SW480 (cell line): ENCODE data around the gene IFITM2.
A peak's percentile ranks its signal among the peaks of the same experiment; 100 is the strongest.
"Not testable (repeated sequence)": the region's sequence is repeated elsewhere in the genome, so short reads cannot be mapped to it uniquely, and the experiment has no call there.

Experiments
- DNase-seq: peaks from one replicate; pipeline ENCODE4 v3.0.0-alpha.2; 2016; ENCODE audit warnings: low spot score

IFITM2 gene

DNA sequence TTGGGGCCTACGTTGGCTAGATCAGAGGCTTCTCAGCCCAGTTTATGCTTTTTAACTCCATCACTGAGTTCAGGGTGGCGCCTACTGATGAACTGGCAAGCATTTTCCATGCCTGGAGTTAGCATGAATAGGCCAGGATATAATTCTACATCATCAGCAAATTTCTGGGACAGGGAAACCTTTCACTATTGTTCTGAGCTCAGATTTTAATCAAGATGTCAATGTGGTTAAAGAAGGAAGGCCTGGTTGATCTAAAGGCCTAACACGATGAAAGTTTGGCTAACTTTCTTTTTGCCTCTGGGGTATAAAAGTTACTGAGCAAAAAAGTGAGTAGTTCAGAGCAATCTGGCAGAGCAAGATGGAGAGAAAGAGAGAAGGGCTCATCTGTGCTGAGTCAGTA, 34.7 kb downstream of the IFITM2 start:
- no peak for DNase-seq

DNA sequence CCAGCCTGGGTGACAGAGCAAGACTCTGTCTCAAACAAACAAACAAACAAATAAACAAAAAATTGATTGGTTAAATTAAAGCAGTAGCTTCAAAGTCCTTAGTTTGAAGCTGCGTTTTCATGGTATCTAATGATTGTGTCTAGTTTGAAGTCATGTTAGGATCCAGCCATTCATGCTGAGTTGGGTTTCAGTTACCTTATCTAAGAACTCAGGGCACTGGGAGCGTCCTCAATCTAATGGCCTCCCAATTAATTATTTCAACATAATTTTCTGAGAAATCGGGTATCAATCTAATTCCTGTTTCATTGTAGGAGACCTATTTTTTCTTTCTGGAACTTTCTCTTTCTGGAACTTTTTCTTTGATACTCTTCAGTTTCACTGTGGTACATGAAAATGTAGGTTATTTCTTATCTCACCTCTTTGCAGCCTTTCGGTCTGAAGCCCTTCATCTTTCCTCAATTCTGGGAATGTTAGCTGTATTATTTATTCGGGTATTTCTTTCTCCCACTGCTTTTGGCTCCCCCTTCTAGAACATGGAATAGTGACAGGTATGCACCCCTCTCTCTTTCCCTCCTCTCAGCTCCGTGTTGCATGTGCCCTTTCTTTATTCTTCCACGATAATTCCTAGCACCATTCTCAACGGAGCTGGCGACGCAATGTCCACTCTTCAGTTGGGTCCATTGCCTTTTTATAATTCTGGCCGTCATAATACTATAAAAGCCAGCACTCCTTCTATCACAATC, 37.4 kb downstream of the IFITM2 start:
- DNase-seq = no peak

DNA sequence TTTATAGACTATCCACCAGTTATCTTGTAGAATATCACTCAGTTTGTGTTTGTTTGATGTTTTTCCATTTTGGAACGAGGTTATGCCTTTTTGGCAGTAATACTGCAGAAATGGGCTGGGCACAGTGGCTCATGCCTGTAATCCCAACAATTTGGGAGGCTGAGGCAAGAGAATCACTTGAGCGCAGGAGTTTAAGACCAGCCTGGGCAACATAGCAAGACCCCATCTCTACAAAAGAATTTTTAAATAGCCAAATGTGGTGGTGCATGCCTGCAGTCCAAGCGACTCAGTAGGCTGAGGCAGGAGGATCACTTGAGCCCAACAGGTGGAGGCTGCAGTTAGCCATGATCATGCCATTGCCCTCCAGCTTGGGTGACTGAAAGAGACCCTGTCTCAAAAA, 38.9 kb downstream of the IFITM2 start:
- DNase-seq = no peak

DNA sequence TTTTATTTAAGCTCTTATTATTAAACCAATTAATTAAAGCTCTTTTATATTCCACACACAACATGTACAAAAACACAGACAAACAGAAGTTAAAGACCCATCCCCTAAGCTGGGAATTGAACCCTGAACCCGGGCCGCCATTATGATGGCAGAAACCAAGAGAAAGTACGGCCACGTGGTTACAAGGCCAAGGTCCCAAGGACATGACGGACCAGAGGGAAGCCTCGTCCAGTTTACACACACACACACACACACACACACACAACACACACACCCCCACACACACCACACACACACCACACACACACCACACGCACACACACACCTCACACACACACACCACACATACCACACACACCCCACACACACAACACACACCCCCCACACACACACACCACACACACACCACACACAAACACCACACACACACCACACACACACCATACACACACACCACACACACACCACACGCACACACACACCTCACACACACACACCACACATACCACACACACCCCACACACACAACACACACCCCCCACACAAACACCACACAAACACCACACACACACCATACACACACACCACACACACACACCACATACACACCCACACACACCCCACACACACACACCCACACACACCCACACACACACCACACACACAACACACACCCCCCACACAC, 41.8 kb downstream of the IFITM2 start:
- DNase-seq = not testable (repeated sequence)

DNA sequence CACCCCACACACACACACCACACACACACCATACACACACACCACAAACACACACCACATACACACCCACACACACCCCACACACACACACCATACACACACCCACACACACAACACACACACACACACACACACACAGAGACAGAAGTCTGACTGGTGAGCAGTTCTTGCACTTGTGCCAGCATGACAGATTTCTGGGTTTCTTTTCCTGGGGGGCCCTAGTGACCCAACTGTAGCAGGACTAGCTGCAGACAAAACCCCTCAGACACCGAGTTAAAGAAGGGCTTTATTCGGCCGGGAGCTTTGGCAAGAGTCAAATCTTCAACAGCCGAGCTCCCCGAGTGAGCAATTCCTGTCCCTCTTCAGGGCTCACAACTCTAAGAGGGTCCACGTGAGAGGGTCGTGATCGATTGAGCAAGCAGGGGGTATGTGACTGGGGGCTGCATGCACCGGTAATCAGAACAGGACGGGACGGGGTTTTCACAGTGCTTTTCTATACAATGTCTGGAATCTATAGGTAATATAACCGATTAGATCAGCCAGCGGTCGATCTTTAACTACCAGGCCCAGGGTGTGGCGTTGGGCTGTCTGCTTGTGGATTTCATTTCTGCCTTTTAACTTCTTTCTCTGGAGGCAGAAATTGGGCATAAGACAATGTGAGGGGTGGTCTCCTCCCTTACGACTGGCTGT, 42.6 kb downstream of the IFITM2 start:
- DNase-seq = not testable (repeated sequence)

DNA sequence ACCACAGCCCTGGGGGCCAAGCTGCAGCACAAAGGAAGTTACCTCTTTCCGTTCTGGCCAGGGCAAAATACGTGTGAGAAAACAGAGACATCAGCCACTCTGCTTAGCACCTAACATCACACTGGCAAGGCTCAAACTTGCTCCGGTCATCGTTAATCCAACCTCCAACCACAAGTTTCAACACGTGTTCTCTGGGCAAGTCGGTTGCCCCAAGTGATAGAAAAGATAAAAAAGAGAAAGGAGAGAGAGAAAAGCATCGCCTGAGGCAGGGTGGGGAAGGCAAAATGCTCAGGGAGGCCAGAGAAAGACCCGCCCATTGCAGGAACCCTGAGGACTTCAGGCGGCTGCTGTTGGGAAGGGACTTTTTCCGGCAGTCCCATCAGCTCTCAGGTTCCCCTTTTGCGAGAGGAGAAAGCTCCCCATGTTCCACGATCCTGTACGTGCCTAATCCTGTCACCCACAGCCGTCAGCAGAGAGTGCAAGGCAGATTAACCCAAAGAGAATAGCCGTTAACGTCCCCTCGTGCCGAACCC, 43.2 kb downstream of the IFITM2 start:
- no peak for DNase-seq

DNA sequence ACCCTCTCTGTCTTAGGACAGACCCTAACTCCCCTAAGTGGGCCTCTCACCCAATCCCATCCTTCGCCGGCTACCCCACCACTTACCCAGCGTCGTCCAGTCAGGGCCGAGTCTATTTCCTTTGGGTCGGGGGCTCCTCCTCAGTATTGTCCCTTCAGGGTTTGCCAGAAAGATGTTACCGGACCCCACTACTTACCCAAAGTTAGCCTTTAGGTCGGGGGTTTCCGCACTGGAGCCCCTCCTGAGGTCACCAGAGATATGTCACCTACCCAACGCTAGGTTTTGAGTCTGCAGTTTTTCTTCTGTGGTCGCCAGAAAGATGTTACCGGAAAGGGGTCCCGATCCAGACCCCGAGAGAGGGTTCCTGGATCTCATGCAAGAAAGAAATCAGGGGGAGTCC, 43.8 kb downstream of the IFITM2 start:
- DNase-seq = no peak

DNA sequence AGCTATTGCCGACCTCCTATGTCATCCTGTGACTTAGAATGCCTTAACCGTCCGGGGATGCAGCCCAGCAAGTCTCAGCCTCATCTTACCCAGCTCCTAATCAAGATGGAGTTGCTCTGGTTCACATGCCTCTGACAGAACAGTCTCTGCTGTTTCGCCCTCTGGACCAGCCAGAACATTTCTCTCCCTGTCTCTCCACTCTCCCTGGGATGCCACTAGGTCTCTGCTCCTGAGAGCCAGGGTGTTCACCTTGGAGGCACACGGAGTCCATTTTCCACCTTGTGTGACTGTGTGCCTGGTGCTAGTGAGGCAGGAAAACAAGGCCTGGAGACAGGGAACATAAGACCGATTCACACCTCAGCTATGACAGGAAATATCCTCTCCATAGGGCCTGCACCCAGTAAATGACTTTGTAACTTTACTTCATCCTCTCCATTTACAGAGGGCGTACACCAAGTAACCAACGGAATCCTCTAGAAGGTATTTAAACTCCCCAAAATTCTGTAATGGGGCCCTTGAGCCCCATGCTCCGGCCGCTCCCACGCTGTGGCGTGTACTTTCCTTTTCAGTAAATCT, 44.9 kb downstream of the IFITM2 start:
- DNase-seq = no peak

DNA sequence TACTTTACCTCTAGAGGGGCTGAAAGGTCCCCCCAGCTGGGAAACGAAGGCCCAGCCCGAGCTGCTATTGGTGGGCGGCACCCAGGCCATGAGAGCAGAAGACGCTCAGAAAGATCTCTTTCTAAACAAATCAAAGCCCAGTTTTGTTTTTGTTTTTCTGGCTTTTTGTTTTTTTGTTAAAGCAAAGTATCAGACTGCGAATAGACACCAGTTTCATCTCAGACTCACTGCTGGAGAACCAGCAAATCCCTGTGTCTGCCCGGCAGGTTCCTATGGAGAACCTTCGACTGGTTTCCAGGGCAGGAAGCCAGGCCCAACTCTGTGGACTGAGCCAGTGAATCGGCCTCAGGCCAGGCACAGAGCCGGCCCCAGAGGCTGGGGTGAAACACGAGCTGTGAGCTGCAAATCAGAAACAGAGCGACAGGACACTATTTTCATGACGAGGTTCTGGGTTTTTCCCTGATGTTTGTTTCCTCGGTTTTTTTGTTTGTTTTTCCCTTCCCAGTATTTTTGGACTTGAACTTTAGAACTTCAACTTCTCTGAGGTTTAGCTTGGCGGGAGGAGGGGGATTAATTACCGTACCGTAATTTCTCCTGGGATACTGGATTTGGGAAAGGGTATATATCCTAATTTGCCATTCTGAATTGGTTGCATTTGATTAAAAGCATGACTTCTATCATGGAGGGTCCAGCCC, 45.7 kb downstream of the IFITM2 start:
- DNase-seq = no peak

DNA sequence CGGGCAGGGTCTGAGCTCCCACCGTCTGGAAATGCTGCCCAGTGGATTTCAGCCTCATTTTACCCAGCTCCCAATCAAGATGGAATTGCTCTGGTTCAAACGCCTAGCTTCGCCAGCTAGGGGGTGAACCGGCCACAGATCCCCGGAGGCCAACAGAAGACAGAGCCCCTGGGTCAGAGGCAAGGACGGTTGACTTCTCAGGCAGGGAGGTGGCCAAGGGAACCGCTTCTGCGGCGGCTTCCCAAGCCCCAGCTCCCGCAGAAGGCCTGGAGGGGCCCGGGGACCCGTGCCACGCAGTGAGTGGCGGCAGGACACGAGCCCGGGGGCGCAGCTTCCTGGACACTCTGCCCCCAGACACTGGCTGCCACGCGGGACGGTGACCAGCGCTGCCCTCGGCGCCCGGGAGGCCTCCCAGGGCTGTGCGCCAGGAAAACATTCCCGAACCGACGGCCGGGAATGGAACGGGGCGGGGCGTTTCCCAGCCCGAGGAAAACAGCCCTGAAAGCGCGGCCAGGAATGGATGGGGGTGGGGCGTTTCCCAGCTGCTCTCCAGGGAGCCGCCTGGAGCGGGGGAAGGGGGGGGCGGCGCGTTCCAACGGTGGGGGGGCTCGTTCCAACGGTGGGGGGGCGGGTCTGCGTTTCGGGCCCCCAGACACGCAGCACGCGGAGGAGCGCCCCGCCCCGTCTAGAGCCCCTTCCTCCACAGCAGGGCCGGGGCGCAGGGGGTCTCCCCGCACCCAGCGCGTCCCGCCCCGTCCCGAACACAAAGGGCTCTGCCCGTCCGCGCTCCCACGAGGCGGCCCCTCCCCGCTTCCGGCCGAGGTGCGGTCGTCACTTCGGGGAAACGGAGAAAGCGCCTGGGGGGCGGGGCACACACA, 48.2 kb downstream of the IFITM2 start:
- DNase-seq = peak; percentile 75

DNA sequence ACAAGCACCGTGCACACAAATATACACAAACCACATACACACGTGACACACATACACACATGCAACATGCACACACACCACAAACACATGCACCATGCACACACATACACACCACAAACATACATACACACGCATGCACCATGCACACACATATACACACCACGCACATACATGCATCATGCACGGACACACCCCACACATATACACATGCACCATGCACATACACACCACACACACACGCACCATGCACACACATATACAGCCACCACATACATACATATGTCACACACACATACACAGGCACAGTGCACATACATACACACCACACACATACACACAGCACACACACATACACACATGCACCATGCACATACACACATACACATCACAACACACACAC, 49.0 kb downstream of the IFITM2 start:
- no peak for DNase-seq

DNA sequence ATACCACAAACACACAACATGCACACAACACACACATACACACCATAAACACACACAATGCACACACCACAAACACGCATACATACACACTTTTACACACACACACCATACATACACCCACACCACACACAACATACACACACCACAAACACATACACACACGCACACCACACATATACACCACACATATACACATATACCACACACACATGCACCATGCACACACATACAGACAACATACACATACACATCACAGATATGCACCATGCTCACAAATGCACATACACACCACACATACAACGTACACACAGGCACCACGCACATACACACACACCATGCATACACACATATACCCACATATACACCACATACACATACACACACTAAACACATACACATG, 50.0 kb downstream of the IFITM2 start:
- DNase-seq = no peak

DNA sequence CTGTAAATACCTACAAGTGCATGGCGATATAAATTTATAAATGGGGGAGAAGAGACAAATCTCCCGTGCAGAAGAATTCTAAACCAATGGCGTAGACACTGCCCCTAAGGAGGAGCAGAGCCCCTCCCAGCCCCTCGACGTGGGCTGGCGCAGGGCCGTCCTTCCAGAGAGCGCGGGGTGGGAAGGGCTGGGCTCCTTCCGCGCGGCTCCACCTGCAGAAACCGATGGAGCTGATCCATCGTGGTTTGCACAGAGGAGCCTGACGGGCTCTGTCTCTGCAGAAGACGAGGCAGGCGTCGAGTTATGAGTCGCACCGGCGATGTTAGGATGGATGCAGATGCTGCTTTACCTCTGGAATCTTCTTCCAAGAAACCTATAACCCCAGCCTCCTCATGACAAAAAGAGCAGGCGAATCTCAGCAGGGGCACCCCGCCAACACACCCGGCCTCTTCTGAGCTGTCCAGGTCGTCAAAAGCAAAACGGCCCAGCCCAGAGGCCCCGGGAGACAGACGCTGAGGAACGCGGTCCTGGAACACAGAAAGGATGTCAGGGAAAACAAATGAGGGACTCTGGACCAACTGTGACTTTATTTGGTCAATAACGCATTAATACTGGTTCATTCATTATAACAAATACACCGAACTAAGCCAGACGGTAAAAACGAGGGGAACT, 50.6 kb downstream of the IFITM2 start:
- no peak for DNase-seq
